Kidney epithelial cell (primary cell): ENCODE data around the gene SFI1. TPM values are rescaled to one million over a fixed set of nuclear protein-coding genes. Genes with fewer than 3 reads are reported as not detected.

Source experiments
- DNase-seq: peaks from one replicate; pipeline ENCODE4 v3.0.0-alpha.2; 2010; ENCODE audit warnings: low read depth
- H3K27me3 ChIP-seq: 2 replicates; pipeline ENCODE4 v1.6.0; 2011; ENCODE audit warnings: low read length; ENCODE audit not compliant: control insufficient read depth, insufficient read depth
- H3K36me3 ChIP-seq: 2 replicates; pipeline ENCODE4 v1.5.1; 2011; ENCODE audit warnings: low read length; ENCODE audit not compliant: control insufficient read depth, insufficient read depth
- H3K4me3 ChIP-seq: 2 replicates; pipeline ENCODE4 v1.5.1; 2011; ENCODE audit warnings: low read depth, mild to moderate bottlenecking, control low read depth, low read length
- CTCF ChIP-seq: IDR thresholded peaks from 2 replicates; pipeline ENCODE4 v1.5.1; 2011; ENCODE audit warnings: mild to moderate bottlenecking, moderate library complexity, low read length, control low read depth, inconsistent platforms; ENCODE audit not compliant: insufficient read depth, poor library complexity, severe bottlenecking
- total RNA-seq: library from RNA; depleted of rRNA; stranded (reverse); fragments of >200 nt; gene quantifications from 2 replicates; pipeline ENCODE4 v1.2.3, GENCODE V29; 2015

Gene SFI1
- total RNA-seq, 1 donor from 2014 or later: 13.2 TPM

GRCh38 chr22:31637891-31638618 lies 141.7 kb downstream of the SFI1 start:
- DNase-seq: no peak
- H3K27me3 ChIP-seq: no peaks in the 10 kb centered on the region
- H3K4me3 ChIP-seq: no peak overlapping the region
- TF ChIP-seq CTCF: no peak
- no peaks in the 10 kb centered on the region for H3K36me3 ChIP-seq

- no peak overlapping the region for H3K4me3 ChIP-seq
- TF ChIP-seq CTCF: no peak
- H3K27me3 ChIP-seq: no peaks in the 10 kb centered on the region
- no peak for DNase-seq
- no peaks in the 10 kb centered on the region for H3K36me3 ChIP-seq
Measured at GRCh38 chr22:31639436-31640039, 143.2 kb downstream of the SFI1 start.

DNA sequence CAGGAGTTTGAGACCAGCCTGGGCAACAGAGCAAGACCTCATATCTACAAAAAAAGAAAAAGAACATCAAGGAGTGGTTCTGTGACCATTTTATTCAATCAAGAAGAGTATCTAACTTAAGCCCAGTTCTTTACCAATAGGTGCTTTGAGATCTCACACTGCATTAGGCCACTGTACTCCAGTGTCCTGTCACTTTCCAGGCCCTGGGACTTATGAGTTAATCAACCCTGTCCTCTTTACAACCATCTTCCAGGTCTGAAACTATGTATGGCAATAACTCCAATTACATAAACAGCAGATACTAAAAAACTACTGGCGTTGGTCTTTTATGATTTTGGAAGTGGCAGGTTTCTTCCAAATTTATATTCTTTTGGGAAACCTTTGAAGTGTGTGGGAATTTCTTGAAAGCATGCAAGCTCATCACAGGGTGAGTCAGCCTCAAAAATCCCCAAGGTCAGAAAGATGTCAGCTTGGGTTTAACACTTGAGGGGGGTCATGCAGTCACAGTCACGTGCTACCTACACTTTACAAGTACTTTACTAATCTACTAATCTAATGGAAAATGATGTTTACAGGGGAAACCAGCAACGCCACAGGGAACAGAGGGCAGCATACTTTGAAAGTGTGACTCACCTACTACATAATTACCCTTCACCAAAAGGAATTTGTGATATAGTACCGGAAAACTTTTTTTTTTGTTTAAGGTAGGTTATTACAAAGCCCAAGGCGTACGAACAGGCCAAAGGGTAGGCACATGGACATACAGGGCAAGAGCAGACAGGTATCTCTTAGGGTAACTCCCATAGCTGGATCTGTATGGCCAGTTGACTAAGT lies 150.1 kb downstream of the SFI1 start:
- DNase-seq: peak; percentile 99

GRCh38 chr22:31647066-31647465 lies 150.7 kb downstream of the SFI1 start:
- H3K4me3 ChIP-seq: no peak overlapping the region
- H3K27me3 ChIP-seq: no peaks in the 10 kb centered on the region
- no peak for TF ChIP-seq CTCF
- peaks cover 2% of the 10 kb centered on the region for H3K36me3 ChIP-seq
- no peak for DNase-seq

More for the DNA sequence above, 150.1 kb downstream of the SFI1 start:
- H3K27me3 ChIP-seq: no peaks in the 10 kb centered on the region
- no peak for TF ChIP-seq CTCF
- peaks cover 2% of the 10 kb centered on the region for H3K36me3 ChIP-seq
- no peak overlapping the region for H3K4me3 ChIP-seq

GRCh38 chr22:31647523-31648320 lies 151.4 kb downstream of the SFI1 start:
- Histone ChIP-seq H3K36me3 (peaks cover 2% of the 10 kb centered on the region), H3K4me3 (no peak overlapping the region), H3K27me3 (no peaks in the 10 kb centered on the region)
- no peak for DNase-seq
- TF ChIP-seq CTCF: no peak
